ENCODE data around the gene CYSRT1.
"Not testable (repeated sequence)": the region's sequence is repeated elsewhere in the genome, so short reads cannot be mapped to it uniquely, and the experiment has no call there.

The CYSRT1 gene

DNA sequence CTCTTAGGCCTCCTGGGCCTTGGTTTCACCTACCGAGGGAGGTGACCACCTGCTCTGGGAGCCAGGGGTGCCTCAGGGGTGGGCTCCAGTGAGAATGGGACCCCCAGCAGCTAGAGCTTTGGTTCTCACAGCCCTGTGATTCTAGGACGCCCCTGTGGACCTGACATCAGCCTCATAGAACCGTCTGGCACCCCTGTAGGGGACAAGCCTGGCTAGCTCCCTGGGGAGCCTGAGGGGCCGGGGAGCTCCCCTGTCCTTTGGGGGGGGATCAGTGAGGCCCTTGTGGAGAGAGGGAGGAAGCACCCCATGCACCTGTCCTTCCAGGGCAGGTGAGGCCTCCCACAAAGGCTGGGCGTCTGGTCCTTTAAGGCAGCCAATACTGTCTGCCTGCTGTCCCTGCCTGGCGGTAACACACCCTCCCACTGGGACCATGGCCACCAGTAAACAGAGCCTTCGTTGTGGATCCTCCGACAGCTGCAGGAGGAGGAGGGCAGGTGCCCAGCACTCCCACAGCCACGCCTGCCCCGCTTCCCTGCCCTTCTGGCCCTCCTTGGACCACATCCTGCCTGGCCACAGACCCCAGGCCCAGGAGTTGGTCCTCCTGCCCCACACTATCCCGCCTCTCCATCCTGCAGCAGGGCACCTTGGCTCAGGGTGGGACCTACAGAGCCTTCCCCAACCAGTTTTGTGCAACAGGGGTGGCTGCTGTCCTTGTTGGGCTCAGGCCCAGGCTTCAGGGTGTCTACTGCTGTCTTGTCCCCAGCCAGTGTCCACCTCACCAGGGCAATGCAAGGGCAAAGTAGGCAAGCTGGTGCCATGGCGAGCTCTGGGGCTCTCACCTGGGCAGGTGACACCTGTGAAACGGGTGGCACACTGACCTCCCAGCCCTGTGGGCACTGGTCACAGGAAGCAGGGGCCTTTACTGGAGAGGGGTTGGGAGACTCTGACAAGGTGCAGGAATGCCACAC, 13.1 kb downstream of the CYSRT1 start:
- DNase-seq (ENCODE audit: low spot score), result peak; percentile 92

- not testable (repeated sequence) for DNase-seq (ENCODE audit: low spot score)
These were observed 14.7 kb downstream of the CYSRT1 start for GRCh38 chr9:137239541-137240200.

DNA sequence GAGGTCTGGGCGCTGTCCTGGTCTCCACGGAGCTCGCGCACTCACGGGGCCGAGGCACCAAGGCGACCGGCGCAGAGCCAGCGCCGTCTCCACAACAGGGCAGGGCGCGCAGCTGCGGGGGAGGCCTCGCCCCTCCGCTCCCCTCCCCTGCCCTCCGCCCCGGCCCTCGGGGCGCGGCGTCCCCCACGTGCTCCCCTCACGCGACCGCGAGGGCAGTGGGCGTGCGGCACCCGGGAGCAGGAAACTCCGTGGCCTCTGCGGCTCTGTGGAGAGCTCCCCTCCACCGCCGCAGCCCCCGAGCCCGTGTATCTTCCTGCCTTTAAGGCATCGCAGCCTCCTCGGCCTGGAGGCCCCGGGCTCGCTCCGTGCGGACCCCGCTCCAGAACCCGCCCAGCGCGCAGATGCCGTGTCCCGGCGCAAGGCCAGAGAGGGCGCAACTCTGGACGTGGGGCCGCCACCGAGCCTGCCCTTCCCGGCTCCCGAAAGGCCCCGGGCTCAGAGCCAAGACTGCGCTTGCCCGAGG, 15.4 kb downstream of the CYSRT1 start:
- peak; percentile 82 for DNase-seq (ENCODE audit: low spot score)

DNA sequence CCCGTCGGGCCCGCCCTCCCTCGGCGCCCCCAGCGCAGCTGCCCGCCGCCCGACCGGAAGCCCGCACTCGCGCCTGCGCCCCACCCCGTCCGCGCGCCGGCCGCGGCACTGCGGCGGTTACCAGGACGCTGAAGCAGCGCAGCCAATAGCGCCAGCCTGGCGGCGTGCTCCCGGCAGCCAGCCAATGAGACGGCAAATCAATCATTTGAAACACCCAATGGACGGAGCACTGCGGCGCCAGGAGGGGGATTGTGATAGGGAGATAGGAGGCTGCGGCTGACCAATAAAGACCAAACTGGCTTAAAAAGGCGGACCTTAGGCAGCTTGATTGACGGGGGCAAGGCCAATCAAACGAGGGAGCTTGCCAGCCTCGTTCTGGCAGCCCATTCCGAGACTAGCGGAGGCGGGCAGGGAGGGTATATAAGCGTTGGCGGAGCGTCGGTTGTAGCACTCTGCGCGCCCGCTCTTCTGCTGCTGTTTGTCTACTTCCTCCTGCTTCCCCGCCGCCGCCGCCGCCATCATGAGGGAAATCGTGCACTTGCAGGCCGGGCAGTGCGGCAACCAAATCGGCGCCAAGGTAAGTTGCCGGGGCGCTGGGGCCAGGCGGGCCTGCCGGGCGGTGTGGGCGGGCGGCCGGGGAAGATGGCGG, 16.0 kb downstream of the CYSRT1 start, which contains the start of gene TUBB4B:
Gene TUBB4B (plus strand): TSS at position 447 of the 649 bp plus-strand sequence. CDS start 74 bp downstream, at position 521.
- DNase-seq (ENCODE audit: low spot score), result peak; percentile 100

DNA sequence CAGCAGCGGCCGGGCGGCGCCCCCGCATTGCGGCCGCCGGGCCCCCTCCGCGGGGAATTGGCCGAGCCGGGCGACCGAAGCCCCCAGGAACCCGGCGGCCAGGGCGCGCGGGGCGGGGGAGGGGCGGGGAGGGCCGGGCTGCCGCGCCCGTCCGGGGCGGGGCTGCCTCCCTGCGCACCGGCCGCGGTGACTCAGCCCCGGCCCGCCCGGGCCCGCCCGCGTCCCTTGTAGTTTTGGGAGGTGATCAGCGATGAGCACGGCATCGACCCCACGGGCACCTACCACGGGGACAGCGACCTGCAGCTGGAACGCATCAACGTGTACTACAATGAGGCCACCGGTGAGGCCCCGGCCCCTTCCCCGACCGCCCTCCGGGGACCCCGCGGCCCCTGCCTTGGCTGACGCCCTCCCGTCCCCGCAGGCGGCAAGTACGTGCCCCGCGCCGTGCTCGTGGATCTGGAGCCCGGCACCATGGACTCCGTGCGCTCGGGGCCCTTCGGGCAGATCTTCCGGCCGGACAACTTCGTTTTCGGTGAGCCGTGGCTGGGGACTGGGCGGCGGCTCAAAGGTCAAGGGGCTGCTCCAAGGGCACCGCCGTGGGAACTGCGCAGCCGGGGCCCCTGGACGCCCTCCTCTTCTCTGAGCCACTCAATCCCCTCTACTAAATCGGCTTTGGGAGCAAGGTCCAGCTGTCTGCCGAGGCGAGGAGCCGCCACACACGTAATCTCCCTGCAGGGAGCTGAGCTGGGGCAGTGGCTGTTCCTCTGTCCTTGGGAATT, 16.7 kb downstream of the CYSRT1 start:
- DNase-seq (ENCODE audit: low spot score), result no peak

DNA sequence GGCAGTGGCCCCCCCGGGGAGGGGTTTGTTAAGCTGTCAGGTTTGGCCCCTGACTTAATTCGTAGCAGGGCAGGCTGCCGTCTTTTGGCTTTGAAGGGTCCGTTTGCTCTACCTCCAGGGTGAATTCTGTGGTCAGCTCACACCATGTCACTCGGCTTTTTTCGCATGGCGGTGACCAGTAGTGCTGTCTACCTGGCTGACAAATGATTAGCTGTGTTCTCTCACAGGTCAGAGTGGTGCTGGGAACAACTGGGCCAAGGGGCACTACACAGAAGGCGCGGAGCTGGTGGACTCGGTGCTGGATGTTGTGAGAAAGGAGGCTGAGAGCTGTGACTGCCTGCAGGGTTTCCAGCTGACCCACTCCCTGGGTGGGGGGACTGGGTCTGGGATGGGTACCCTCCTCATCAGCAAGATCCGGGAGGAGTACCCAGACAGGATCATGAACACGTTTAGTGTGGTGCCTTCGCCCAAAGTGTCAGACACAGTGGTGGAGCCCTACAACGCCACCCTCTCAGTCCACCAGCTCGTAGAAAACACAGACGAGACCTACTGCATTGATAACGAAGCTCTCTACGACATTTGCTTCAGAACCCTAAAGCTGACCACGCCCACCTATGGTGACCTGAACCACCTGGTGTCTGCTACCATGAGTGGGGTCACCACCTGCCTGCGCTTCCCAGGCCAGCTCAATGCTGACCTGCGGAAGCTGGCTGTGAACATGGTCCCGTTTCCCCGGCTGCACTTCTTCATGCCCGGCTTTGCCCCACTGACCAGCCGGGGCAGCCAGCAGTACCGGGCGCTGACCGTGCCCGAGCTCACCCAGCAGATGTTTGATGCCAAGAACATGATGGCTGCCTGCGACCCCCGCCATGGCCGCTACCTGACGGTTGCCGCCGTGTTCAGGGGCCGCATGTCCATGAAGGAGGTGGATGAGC, 17.6 kb downstream of the CYSRT1 start:
- no peak for DNase-seq (ENCODE audit: low spot score)

GRCh38 chr9:137243266-137243625, 18.3 kb downstream of the CYSRT1 start:
- not testable (repeated sequence) for DNase-seq (ENCODE audit: low spot score)

- DNase-seq (ENCODE audit: low spot score), result no peak
These were observed 18.9 kb downstream of the CYSRT1 start for GRCh38 chr9:137243626-137244485.

DNA sequence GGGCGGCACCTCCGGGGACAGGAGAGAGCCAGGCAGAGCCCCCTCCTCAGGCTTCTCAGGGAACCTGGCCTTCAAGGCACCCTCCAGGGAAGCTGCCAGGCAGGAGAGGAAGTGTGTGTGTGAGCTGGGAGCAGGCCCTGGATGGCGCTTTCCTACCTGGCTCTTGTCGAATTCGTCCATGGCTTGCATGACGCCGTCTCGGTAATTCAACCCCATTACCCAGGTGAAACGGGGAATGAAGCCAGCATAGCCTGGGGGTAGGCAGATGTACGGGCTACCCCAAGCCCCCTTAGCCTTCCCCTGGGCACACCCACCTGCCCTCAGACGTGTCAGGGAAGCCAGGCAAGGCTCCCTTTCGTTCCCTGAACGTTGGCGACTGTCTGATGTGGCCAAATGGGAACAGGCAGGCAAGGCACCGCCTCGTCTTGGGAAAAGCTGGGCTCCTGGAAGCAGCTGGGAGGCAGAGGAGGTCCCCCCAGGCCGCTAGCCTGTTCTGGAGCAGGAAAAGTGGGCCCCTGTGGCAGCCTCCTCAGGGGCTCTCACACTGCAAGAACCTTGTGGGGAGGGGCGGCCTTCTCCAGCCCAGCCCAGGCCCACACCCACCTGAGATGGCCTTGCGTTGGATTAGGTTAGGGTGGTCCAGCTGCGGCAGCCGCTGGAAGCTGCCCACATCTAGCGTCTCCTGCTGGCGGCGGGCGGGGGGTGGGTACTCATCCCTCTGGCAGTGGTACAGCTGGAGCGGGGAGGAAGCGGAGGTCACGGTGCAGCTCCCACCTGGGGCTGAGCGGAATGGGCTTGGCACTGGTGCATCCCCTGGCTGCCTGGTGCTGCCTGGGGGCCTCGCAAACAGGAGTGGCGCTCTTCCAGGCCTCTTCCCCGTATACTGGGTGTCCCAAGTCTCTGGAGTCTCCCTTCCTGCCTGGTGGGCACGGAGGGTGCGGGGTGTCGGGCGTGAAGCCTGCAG, 19.8 kb downstream of the CYSRT1 start:
- no peak for DNase-seq (ENCODE audit: low spot score)

DNA sequence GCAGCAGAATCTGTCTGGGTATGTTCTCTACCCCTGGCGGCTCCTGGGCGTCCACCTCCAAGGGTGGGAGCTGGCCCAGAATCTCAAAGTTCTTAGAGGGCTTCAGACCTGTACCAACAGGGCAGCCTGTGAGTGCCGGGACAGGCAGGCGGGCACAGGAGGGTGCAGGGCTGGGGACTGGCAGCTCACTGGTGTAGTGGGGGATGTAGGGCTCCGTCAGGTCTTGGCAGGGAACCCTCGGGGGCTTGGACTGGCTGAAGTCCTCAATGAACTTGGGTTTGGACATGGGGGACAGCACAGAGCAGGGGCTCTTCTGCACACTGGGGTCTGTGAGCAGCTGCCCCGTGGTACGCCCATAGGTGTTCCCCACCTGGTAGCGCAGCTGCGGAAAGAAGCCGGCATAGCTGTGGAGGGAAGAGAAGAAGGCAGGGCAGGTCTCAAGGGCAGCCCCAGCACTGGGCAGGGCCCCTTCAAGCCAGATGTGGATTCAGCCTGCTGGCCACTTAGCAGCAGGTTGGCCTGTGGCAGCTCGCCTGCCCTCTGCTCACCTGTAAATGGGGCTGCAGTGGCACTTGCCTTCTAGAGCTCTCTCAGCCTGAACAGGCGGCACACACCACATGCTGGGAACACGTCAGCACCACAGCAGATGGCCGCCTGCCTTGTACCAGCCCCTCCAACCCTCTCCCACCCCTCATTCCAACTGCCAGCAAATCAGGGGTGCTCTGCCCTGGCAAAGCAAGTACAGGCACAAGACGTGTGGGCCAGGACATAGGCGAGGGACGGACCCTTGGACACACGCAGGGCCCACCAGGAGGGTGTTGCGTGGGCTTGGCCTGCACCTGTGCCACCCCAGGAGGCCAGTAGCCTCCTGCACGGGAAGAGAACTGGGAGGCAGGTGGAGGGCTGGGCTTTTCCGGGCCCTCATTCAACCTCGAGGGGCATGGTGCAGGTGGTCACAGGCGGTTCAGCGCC, 20.8 kb downstream of the CYSRT1 start:
- no peak for DNase-seq (ENCODE audit: low spot score)

DNA sequence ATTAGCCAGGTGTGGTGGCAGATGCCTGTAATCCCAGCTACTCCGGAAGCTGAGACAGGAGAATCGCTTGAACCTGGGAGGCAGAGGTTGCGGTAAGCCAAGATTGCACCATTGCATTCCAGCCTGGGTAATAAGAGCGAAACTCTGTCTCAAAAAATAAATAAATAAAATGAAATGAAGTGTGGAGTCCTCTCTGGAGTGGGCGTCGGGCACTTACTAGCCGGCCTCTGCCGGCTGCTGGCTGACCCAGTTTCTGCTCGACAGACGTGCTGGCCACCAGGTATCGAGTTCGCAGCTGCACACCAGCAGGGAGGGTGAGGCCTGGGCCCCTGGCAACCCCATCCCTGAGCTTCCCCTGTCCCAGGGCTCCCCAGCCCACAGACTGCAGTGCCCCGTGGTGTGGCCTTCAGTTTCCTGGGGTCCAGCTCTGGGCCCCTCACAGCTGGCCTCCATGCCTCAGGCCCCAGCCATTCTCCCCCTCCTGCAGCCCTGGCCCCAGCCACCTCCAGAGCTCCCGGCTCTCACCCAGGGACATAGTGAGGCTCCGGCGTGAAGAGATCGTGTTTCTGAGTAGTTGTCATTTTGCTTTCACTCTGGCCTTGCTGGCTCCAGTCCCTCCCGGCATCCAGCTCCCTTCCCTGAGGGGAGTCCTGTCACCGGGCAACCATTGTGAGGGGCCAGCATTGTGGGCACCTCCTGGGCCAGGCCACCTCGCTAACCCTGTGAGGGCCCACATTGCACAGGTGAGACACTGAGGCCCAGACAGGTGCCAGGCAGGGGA, 22.4 kb downstream of the CYSRT1 start:
- no peak for DNase-seq (ENCODE audit: low spot score)

DNA sequence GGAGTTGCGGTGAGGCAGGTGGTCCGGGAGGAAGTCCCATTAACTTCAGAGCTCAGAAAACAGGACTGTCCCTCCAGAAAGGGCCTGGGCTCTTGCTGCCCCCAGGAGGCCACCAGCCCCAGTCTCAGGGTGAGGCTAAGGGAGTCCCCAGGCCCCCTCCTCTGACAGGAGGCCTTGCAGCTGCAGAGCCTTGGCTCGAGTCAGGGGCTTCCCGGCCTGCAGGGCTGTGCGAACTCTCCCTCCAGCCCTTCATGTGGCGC, 22.9 kb downstream of the CYSRT1 start:
- DNase-seq (ENCODE audit: low spot score), result no peak

DNA sequence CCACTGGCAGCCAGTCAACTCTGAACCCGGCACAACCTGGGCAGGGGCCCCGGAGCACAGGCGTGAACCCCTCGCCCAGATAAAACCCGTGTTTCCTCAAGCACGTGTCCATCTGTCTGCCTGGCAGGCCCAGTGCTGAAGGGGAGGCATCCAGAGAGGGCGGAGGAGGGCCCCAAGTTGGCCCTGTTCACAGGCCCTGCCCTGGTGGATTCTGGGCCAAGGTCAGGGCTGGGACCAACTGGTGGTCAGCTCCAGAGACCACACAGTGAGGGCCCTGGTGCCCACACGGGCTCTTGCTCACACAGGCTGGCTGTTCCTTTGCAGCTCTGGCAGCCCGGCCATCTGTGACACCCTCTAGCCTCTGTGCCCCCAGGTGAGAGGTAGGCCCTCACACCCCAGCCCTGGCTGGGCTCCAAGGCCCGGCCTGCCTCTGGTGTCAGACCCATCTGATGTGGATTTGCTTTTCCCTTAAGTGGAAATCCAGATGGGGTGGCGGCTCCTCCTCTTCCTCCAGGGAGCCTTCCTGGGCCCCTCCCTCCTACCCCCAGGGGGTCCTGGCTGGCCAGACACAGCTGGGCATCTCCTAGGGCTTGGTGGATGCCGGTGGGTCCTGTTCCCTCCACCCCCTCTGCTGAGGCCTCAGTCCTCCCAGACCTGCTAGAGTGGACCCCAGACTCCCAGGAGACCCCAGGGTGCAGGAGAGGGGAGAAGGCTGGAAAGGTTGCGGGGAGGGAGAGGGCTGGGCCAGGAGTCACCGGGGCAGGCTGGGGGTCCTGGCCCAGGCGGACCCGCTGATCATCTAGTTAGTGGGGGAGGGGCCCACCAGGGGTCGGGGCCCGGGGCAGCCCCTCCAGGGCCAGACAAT, 25.6 kb downstream of the CYSRT1 start:
- DNase-seq (ENCODE audit: low spot score), result no peak

DNA sequence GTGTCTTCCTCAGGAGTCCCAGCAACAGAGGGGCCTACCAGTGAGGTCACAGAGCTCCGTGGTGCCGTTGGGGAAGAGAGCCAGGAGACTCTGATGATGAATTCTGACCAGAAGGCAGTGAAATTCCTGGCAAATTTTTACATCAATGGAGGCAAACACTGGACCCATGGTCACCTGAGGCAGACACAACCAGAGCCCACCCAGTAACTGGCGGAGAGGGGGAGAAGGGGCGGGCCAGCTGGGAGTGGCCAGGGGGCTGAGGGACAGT, 26.2 kb downstream of the CYSRT1 start, which contains the start of gene STPG3:
Gene STPG3 (plus strand): TSS at position 93 of the 268 bp plus-strand sequence. CDS start 1 bp downstream, at position 94.
- DNase-seq (ENCODE audit: low spot score), result no peak

GRCh38 chr9:137251490-137252268, 26.7 kb downstream of the CYSRT1 start:
- no peak for DNase-seq (ENCODE audit: low spot score)
